Tibial artery (tissue), 4 donors: ENCODE results near the gene CPHXL2.
A peak's percentile ranks its signal among the peaks of the same experiment; 100 is the strongest.

Experiments used
- DNase-seq, 2 donors: peaks; one replicate each; pipeline ENCODE4 v3.0.0-alpha.2; 2019
- H3K27ac ChIP-seq, 2 donors: fragments of 200-600 bp; sonication (generic) in 1 of 2; 1 replicate in 1 of 2; 2 replicates in 1 of 2; pipeline ENCODE4 v1.5.1; 2018 to 2019; ENCODE audit warnings: mild to moderate bottlenecking in 1 of 2
- H3K27me3 ChIP-seq, 2 donors: fragments of 200-600 bp; sonication (generic) in 1 of 2; one replicate each; pipeline versions ENCODE4 v1.5.1 to v1.6.0; 2016 to 2019
- H3K36me3 ChIP-seq, 3 donors: fragments of 200-600 bp; sonication (generic) in 2 of 3; one replicate each; pipeline ENCODE4 v1.5.1; 2016 to 2019; ENCODE audit warnings: mild to moderate bottlenecking in 2 of 3
- H3K4me1 ChIP-seq, 4 donors: fragments of 200-600 bp; sonication (generic) in 2 of 4; 1 replicate in 3 of 4; 2 replicates in 1 of 4; pipeline ENCODE4 v1.5.1; 2016 to 2019
- H3K4me3 ChIP-seq, 2 donors: fragments of 200-600 bp; sonication (generic) in 1 of 2; 1 replicate in 1 of 2; 2 replicates in 1 of 2; pipeline ENCODE4 v1.5.1; 2018 to 2019; ENCODE audit warnings: mild to moderate bottlenecking in 2 of 2
- H3K9me3 ChIP-seq, 3 donors: fragments of 200-600 bp; sonication (generic) in 1 of 3; one replicate each; pipeline ENCODE4 v1.5.1; 2016 to 2019
- intact Hi-C: fragments of 100-400 bp; cut with DNase I; formaldehyde crosslinking; loops from one replicate; pipeline ENCODE4 v1.15.0; 2023; ENCODE audit warnings: low total_unique reads
- TF ChIP-seq, protein P1 (sequence below), 2 experiments: fragments of 200-600 bp in 1 of 2; fragments of 450-650 bp in 1 of 2; IDR thresholded peaks; one replicate each; pipeline ENCODE4 v1.5.1; 2017 to 2019; ENCODE audit warnings: antibody characterized with exemption in 2 of 2, mild to moderate bottlenecking in 1 of 2, moderate library complexity in 1 of 2

The CPHXL2 gene

DNA sequence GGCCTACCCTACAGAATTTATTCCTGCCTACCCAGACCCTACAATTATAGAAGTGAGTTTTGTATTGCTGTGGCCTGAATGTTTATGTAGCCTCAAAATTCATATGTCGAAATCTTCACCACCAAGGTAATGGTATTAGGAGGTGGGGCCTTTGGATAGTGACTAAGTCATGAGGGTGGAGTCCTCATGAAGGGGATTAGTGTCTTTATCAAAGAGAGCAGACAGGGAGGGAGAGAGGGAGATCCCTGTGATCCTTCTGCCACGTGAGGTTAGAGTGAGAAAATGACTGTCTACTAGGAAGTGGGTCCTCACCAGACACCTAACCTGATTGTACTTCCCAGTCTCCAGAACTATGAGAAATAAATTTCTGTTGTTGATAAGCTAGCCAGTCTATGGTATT lies 25.4 kb upstream of the CPHXL2 start:
- Histone ChIP-seq H3K27ac (no peak overlapping the region), H3K27me3 (no peaks in the 10 kb centered on the region), H3K4me3 (no peak overlapping the region), H3K4me1 (no peaks in the 10 kb centered on the region), H3K9me3 (no peaks in the 10 kb centered on the region), H3K36me3 (no peaks in the 10 kb centered on the region)
- DNase-seq: no peak
- TF ChIP-seq, protein P1, sequence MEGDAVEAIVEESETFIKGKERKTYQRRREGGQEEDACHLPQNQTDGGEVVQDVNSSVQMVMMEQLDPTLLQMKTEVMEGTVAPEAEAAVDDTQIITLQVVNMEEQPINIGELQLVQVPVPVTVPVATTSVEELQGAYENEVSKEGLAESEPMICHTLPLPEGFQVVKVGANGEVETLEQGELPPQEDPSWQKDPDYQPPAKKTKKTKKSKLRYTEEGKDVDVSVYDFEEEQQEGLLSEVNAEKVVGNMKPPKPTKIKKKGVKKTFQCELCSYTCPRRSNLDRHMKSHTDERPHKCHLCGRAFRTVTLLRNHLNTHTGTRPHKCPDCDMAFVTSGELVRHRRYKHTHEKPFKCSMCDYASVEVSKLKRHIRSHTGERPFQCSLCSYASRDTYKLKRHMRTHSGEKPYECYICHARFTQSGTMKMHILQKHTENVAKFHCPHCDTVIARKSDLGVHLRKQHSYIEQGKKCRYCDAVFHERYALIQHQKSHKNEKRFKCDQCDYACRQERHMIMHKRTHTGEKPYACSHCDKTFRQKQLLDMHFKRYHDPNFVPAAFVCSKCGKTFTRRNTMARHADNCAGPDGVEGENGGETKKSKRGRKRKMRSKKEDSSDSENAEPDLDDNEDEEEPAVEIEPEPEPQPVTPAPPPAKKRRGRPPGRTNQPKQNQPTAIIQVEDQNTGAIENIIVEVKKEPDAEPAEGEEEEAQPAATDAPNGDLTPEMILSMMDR (IDR thresholded peaks at IDR 0.05): no peak
- intact Hi-C loops: no loop called here

DNA sequence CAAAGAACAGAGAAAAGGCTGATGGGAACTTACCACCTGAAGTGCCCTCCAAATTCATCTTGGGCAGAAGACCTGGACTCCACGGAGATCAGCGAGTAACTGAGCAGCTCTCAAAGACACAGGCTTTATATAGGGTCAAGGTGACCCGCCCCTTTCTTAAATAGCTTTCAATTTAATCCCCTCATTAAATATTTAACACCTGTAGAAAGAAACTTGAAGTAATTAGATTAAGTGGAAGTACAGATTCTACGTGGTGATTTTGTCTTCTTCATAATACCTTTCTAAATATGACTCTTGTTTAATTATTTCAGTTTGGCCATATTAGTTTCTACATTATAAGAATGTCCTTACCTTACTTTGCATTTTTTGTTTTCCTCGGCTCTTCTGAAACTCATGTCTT lies 24.6 kb upstream of the CPHXL2 start, which contains the start of gene DUXB:
Gene DUXB, minus strand, starts transcription at position 101 of the 400 bp plus-strand sequence. Its CDS starts 43 bp downstream, at position 58.
- Histone ChIP-seq H3K4me1 (no peaks in the 10 kb centered on the region), H3K27ac (no peak within 1 kb of the TSS), H3K27me3 (no peaks in the 10 kb centered on the region), H3K36me3 (no peaks in the 10 kb centered on the region), H3K4me3 (no peak within 1 kb of the TSS), H3K9me3 (no peaks in the 10 kb centered on the region)
- TF ChIP-seq, protein P1 (IDR thresholded peaks at IDR 0.05): no peak
- intact Hi-C loops: no loop called here
- no peak for DNase-seq

DNA sequence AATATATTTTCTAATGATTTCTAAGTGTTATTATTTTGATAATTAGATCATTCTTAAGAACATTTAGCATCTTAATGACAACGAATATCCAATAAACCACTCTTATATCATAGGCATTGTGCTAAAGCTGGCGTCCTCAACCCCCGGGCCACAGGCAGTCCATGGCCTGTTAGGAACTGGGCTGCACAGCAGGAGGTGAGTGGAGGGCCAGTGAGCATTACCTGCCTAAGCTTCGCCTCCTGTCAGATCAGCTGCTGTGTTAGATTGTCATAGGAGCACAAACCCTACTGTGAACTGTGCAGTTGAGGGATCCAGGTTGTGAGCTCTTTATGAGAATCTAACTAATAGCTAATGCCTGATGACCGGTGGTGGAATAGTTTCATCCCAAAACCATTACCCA lies 20.8 kb upstream of the CPHXL2 start:
- no peak overlapping the region for H3K27ac ChIP-seq
- H3K9me3 ChIP-seq: no peaks in the 10 kb centered on the region
- no peak for DNase-seq
- H3K27me3 ChIP-seq: no peaks in the 10 kb centered on the region
- H3K36me3 ChIP-seq: no peaks in the 10 kb centered on the region
- no peak overlapping the region for H3K4me3 ChIP-seq
- intact Hi-C loops: no loop called here
- TF ChIP-seq, protein P1 (IDR thresholded peaks at IDR 0.05): no peak
- H3K4me1 ChIP-seq: no peaks in the 10 kb centered on the region

DNA sequence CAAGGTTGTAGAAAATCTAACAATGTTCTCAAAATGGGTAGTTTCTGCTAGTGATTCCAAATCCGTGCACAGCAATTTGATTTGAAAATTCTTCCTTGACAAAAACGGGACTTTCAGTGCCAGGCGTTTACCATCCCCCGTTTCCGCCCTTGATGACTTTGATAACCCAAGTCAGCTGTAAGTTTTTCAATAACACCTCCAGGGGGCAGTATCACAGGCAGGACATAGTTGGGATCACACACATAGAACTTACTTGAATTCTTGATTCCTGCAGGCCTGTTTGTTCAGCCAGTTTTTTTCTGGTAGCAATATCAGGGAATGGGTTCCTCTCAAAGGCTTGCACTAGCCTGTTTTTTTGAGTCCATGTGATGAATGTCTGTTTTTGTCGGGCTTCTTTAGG lies 18.9 kb upstream of the CPHXL2 start:
- no peak for DNase-seq
- Histone ChIP-seq H3K9me3 (no peaks in the 10 kb centered on the region), H3K27ac (no peak overlapping the region), H3K36me3 (no peaks in the 10 kb centered on the region), H3K27me3 (no peaks in the 10 kb centered on the region), H3K4me1 (no peaks in the 10 kb centered on the region), H3K4me3 (no peak overlapping the region)
- TF ChIP-seq, protein P1 (IDR thresholded peaks at IDR 0.05): peak in 1 of 2 experiments; percentile 4
- intact Hi-C loops: no loop called here

DNA sequence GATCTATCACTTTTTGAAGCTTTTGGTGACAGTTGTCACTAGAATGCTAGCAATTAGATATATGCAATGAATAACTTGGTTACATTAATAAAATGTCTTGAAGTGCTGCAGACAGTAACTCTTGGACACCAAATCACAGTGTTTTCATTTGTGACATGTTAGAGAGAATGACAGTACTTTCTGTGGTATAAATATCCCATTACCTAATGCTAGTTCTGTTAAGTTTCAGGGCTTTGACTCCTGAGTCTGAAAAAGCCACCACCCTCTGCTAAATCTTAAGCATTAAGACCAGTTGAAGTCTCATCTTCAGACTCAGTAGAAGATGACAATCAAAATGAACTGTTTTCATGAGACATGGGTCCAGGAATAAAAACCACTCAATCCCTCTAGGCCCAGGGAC lies 10.6 kb upstream of the CPHXL2 start:
- no peaks in the 10 kb centered on the region for H3K4me1 ChIP-seq
- no peak for DNase-seq
- TF ChIP-seq, protein P1 (IDR thresholded peaks at IDR 0.05): no peak
- H3K27me3 ChIP-seq: no peaks in the 10 kb centered on the region
- H3K27ac ChIP-seq: no peak overlapping the region
- no peaks in the 10 kb centered on the region for H3K9me3 ChIP-seq
- intact Hi-C loops: no loop called here
- no peak overlapping the region for H3K4me3 ChIP-seq
- H3K36me3 ChIP-seq: no peaks in the 10 kb centered on the region

DNA sequence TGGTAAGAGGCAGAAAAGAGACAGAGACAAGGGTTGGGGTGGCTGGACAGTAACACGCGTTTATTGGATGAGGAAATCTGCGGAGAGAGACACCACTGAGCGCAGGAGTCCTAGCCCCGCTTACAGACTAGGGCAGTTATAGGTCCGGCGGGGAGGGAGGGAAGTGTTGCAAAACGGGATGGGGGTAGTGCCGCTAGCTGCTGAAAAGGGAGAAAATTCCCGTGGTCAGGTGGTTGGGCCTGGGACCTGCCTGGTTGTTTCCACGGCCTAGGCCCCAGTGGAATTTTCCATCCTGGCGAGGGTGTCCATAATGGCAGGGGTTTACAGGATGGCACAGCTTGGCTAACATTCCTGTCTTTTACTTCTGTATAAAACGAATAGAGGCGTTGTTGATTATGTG lies 5.5 kb upstream of the CPHXL2 start:
- TF ChIP-seq, protein P1 (IDR thresholded peaks at IDR 0.05): no peak
- Histone ChIP-seq H3K9me3 (no peaks in the 10 kb centered on the region), H3K4me1 (no peaks in the 10 kb centered on the region), H3K36me3 (no peaks in the 10 kb centered on the region), H3K4me3 (no peak overlapping the region), H3K27me3 (no peaks in the 10 kb centered on the region), H3K27ac (no peak overlapping the region)
- DNase-seq: no peak
- intact Hi-C loops: no loop called here
